HG03558 (cell line): ENCODE data around the gene PTPRM.

Source experiments
- ATAC-seq: cut with Tn5 transposase; IDR thresholded peaks from one replicate; pipeline ENCODE4 v1.9.1; 2021; ENCODE audit warnings: moderate number of reproducible peaks; ENCODE audit not compliant: unreplicated experiment; ENCODE audit errors: extremely low read depth

PTPRM gene

DNA sequence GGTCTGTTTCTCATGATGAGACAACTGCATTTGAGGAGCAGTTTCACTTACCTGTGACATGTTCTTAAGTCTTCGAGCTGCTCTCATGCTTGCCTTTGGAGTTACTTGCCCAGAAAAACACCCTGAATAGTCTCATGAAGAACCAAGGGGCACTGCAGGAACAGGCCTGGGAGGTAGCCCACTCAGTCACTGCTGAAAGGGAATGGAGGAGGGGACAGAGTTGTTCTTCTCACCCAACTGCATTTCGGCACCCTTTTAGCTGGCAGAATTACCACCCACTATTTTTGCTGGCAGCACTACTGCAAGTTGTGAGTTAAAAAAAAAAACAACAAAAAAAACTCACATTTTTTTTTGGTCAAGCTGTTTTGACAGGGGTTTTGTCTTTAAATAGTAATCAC lies 181.9 kb downstream of the PTPRM start:
- no peak for ATAC-seq

GRCh38 chr18:7749510-7749981 lies 182.4 kb downstream of the PTPRM start:
- no peak for ATAC-seq

GRCh38 chr18:7750095-7750663 lies 183.1 kb downstream of the PTPRM start:
- ATAC-seq = no peak

DNA sequence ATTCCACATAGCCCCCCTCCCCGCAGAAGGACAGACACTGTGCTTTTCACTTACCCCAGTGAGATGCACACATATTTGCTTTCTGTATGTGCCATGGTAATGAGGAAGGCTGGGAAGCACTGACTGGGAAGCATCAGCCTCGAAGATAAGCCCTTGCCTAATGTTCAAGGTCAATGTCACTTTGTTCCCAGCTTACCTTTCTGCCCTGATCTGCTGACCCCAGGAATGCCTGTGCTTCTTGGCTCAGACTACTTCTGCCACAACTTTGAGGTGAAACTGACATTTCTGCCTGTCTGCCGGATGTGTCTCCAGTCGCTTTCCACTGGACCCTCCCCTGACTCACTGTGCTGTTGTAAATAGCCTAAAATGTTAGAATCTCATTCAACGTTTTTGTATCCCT lies 183.8 kb downstream of the PTPRM start:
- no peak for ATAC-seq

- no peak for ATAC-seq
Measured at GRCh38 chr18:7754258-7754657, 187.1 kb downstream of the PTPRM start.

- no peak for ATAC-seq
Measured at GRCh38 chr18:7754725-7755181, 187.6 kb downstream of the PTPRM start.

DNA sequence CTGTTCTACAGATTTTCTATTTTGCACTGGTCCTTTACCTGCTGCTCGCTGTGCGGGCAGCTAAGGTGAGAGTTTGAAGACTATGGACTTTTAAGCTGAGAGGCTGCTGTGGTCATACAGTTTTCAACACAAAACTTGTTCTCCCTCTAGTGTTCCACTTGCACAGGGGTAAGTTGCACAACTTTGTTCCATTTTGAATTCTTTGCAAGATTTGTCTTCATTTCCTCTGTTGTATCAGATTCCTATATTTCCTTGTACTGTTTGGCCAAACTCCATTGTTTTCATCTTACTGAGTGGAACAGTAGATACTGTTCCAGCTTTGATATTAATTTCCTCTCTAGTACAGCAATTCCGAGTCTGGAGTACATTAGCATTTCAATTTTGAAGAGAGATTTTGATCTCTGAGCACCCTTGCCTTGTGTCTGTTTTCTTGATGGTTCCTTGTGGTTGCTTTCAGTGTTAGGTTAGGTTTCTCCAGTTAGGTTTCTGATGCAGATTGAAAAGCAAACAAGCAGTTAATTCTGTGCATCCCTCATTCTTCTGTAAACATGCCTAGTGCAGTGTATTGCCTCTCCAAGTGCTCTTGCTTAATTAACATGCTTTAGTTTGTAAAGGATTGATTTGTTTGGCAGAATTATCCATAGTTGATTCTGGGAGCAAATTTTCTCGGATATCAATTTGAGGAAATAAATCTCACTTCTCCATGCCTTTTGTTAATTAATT lies 188.8 kb downstream of the PTPRM start:
- ATAC-seq = no peak

GRCh38 chr18:7757175-7757574 lies 190.1 kb downstream of the PTPRM start:
- no peak for ATAC-seq

- ATAC-seq = no peak
Measured at GRCh38 chr18:7758764-7759163, 191.6 kb downstream of the PTPRM start.

DNA sequence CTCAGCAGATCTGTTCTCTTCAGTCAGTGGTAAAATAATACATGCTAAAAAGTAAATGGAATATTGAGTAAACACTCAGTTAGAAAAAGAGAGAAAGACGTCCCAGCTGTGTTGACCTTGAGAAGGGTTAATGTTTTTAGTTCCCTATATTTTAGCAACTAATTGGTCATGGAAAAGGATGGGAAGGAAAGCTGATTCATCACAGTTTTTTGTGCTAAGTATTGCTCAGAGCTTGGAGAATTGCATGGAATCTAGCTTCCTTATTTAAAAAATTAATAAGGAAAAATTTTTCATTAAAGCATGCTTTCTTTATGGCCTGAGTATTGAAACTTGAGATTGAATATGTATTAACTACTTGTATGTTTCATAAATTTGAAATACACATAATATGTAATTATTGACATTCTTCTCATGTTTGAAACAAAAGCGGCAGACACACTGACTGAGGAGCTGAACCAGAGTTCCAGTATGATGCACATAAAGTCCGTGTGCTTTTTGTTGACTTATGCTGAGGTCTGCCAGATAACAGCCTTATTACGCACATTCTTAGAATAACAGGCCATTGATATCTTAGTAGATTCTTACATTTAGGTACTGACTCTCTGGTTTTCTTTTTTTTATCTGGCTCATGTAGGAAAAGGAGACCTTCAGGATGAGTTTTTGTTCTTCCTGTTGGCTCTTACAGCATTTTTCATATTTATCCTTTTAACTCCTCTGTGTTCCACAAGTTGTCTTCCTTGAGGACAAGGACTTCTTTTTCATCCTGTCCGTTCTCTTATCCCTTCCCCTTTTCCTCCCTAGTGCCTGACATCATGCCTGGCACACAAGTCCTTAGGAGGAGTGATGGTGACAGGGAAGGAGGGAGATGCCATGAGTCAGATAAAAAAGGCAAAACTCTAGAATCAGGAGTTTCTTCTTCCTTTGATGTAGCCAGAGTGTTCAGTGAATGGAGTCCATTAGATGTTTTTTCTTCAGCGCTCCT lies 194.1 kb downstream of the PTPRM start:
- no peak for ATAC-seq

GRCh38 chr18:7764405-7764804 lies 197.3 kb downstream of the PTPRM start:
- no peak for ATAC-seq

GRCh38 chr18:7766346-7766745 lies 199.2 kb downstream of the PTPRM start:
- no peak for ATAC-seq

DNA sequence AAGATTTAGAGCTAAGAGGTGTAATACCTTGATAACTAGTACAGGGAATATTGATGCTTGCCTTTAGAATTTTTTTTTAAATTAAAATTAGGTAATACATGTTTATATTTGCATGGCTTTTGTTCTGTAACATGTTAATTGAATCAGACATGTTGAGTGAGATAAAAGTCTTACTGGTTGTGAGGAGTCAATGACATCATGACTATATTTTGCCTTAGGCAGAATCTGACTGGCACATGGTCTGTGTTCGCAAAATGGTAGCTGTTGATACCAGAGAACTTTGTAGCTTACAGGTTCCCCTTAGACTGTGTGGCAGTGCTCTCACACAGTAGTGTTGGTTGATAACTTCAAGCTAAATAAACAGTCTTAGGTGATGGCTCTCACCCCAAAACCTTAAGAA lies 199.7 kb downstream of the PTPRM start:
- ATAC-seq = no peak

GRCh38 chr18:7770908-7771307 lies 203.8 kb downstream of the PTPRM start:
- no peak for ATAC-seq

- ATAC-seq = no peak
Measured at GRCh38 chr18:7772510-7772888, 205.4 kb downstream of the PTPRM start.

- no peak for ATAC-seq
Measured at GRCh38 chr18:7772951-7773350, 205.8 kb downstream of the PTPRM start.

GRCh38 chr18:7775128-7775527 lies 208.0 kb downstream of the PTPRM start:
- ATAC-seq = no peak

DNA sequence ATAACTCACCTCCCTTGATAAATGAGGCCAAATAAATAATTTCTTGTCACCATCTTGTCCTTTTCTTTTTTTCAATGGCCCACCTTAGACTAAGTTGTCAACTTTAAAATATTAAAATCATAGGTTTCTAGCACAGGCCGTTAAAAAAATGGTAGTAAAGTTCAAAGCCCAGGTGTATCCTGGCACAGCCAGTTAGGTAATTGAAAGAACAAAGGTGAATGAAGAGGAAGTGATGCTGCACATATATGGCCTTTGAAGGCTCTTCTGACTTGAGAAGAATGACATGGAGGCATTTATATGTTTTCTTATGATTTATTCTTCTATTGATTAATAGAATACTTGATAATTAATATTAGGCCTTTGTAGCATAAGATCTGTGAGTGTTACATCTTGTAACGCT lies 208.7 kb downstream of the PTPRM start:
- ATAC-seq = no peak

GRCh38 chr18:7778181-7778580 lies 211.1 kb downstream of the PTPRM start:
- no peak for ATAC-seq

DNA sequence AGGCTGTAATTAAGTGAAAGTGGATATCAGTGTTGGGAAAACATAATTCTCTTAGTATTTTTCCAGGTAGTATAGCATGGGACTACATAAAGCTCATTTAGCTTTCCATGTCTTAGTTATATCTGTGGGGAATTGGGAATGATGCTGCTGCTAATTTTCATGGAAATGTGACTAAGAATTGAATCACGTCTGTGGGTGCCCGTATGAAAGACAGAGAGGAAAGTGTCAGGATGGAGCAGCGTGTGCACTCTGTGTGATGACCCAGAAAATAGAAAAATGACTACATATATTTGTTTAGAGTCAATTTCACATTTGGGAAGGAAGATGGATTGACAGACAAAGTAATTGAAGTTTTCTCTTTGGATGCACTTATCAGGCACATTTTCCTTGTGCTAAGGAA lies 212.1 kb downstream of the PTPRM start:
- ATAC-seq = no peak

DNA sequence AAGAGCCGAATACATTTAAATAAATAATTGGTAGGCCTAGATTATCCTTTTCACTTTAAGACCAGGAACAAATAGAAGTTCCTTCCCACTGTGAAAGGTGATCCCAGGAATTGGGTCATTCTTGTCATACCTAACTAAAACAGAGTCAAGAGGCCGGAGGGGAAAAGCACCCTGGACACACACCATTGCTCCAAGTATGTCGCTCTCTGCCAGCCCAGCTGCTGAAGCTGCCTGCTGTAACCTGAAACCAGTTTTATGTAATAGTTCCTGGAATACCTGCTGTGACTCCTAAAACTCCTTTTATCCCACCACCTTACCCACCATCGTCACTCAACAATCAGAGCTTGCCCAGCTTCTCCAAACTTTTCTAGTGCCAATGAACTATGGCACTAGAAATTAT lies 217.1 kb downstream of the PTPRM start:
- no peak for ATAC-seq
